Measurements from ENCODE around the gene PARD6G. TPM values are rescaled to one million over a fixed set of nuclear protein-coding genes. Genes with fewer than 3 reads are reported as not detected.

PARD6G gene
- total and polyA plus RNA-seq, 10 of the 15 experiments (the other 5 are each of a cell fraction or from before 2014, with no cell fraction given): 0.20 to 2.0 (median 0.60) TPM

DNA sequence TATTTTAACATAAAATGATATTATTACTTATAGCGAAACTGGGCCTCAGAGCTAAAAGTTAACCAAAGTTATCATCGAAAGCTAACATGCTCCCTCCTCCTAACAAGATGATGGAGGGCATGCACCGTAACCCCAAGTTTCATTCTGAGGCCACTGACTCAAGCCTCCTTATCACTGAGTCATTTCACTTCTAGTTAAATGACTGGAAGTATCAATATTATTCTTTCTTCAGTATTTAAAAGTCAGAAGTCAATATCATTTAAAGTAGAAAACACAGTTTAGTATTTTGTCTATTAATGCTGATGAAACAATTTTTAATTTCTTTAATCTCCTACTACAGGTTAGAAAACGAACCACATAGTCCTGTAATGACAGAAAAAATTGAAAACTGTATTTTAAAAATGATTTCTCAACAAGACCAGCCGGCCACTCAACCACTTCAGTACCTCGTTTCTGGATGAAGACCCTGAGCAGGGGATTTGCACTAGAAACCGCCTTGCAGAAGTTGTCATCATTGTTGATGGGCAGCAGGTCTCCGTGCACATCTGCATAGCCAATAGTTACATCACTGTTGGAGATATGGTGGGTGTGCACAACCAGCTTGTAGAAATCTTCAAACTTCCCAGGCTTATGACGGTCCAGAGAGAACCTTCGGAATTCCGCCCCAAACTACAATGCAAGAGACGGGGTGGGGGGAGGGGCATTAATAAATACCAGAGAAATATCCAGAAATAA, 44.9 kb downstream of the PARD6G start (continued):
- TF ChIP-seq ZNF217 (IDR thresholded peaks at IDR 0.05) (peak; percentile 99), NR2F1 (conservative IDR thresholded peaks at IDR 0.05) (peak; percentile 97), MEF2A (IDR thresholded peaks at IDR 0.05; ENCODE audit: insufficient read depth, low read depth, low read length) (peak; percentile 85), JUNB (IDR thresholded peaks at IDR 0.05) (peak; percentile 100), RCOR1 (conservative IDR thresholded peaks at IDR 0.05; ENCODE audit: low read depth, low read length) (0 out of 2 replicates have a peak, but pooled peaks have one; percentile 82), PBX3 (IDR thresholded peaks at IDR 0.05; ENCODE audit: insufficient replicate concordance, low read depth, low read length) (peak; percentile 44), RB1 (IDR thresholded peaks at IDR 0.05; ENCODE audit: borderline replicate concordance) (no peak), ATF7 (IDR thresholded peaks at IDR 0.05; ENCODE audit: low read depth) (peak; percentile 78), CBFB (IDR thresholded peaks at IDR 0.05; ENCODE audit: low read depth) (peak; percentile 76), NFIC (IDR thresholded peaks at IDR 0.05; ENCODE audit: low read depth, low read length) (peak; percentile 99), CBX5 (IDR thresholded peaks at IDR 0.05; ENCODE audit: low read depth) (peak; percentile 61; the same call in 1 of the 2 replicates), ZNF622 (IDR thresholded peaks at IDR 0.05) (no peak), ZBED1 (IDR thresholded peaks at IDR 0.05; ENCODE audit: borderline replicate concordance) (peak; percentile 95), ZNF207 (IDR thresholded peaks at IDR 0.05; ENCODE audit: borderline replicate concordance) (no peak), ZBTB40 (IDR thresholded peaks at IDR 0.05; ENCODE audit: borderline replicate concordance) (no peak; the same call in 1 of the 2 replicates), MYC (IDR thresholded peaks at IDR 0.05; ENCODE audit: insufficient read depth, insufficient read length, insufficient replicate concordance, low read length, severe bottlenecking) (no peak), SUZ12 (IDR thresholded peaks at IDR 0.05; ENCODE audit: unreplicated experiment) (no peak)
- TF ChIP-seq, protein P1, sequence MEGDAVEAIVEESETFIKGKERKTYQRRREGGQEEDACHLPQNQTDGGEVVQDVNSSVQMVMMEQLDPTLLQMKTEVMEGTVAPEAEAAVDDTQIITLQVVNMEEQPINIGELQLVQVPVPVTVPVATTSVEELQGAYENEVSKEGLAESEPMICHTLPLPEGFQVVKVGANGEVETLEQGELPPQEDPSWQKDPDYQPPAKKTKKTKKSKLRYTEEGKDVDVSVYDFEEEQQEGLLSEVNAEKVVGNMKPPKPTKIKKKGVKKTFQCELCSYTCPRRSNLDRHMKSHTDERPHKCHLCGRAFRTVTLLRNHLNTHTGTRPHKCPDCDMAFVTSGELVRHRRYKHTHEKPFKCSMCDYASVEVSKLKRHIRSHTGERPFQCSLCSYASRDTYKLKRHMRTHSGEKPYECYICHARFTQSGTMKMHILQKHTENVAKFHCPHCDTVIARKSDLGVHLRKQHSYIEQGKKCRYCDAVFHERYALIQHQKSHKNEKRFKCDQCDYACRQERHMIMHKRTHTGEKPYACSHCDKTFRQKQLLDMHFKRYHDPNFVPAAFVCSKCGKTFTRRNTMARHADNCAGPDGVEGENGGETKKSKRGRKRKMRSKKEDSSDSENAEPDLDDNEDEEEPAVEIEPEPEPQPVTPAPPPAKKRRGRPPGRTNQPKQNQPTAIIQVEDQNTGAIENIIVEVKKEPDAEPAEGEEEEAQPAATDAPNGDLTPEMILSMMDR (IDR thresholded peaks at IDR 0.05 in 2 of 3, conservative IDR thresholded peaks at IDR 0.05 in 1 of 3; ENCODE audit: control insufficient read depth in 2 of 3, extremely low read depth in 1 of 3, insufficient read depth in 1 of 3, low read depth in 3 of 3, low read length in 3 of 3): no peak
- TF ChIP-seq, protein P2, sequence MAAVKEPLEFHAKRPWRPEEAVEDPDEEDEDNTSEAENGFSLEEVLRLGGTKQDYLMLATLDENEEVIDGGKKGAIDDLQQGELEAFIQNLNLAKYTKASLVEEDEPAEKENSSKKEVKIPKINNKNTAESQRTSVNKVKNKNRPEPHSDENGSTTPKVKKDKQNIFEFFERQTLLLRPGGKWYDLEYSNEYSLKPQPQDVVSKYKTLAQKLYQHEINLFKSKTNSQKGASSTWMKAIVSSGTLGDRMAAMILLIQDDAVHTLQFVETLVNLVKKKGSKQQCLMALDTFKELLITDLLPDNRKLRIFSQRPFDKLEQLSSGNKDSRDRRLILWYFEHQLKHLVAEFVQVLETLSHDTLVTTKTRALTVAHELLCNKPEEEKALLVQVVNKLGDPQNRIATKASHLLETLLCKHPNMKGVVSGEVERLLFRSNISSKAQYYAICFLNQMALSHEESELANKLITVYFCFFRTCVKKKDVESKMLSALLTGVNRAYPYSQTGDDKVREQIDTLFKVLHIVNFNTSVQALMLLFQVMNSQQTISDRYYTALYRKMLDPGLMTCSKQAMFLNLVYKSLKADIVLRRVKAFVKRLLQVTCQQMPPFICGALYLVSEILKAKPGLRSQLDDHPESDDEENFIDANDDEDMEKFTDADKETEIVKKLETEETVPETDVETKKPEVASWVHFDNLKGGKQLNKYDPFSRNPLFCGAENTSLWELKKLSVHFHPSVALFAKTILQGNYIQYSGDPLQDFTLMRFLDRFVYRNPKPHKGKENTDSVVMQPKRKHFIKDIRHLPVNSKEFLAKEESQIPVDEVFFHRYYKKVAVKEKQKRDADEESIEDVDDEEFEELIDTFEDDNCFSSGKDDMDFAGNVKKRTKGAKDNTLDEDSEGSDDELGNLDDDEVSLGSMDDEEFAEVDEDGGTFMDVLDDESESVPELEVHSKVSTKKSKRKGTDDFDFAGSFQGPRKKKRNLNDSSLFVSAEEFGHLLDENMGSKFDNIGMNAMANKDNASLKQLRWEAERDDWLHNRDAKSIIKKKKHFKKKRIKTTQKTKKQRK (IDR thresholded peaks at IDR 0.05; ENCODE audit: low read depth, low read length): no peak

Data from GM12878 (cell line).